Uterus (tissue), 4 donors: ENCODE results near the gene TMEM239. TPM values are rescaled to one million over a fixed set of nuclear protein-coding genes. Genes with fewer than 3 reads are reported as not detected.
A peak's percentile ranks its signal among the peaks of the same experiment; 100 is the strongest.

ENCODE experiments used
- DNase-seq, 2 donors: peaks; one replicate each; pipeline ENCODE4 v3.0.0-alpha.2; 2019 to 2020
- H3K27ac ChIP-seq, 2 donors: fragments of 200-600 bp; sonication (generic); 1 replicate in 1 of 2; 2 replicates in 1 of 2; pipeline ENCODE4 v1.5.1; 2016 to 2018
- H3K27me3 ChIP-seq, 2 donors: fragments of 200-600 bp; sonication (generic); one replicate each; pipeline ENCODE4 v1.5.1; 2018 to 2019; ENCODE audit warnings: control low read depth in 1 of 2
- H3K36me3 ChIP-seq, 2 donors: fragments of 200-600 bp; sonication (generic); one replicate each; pipeline ENCODE4 v1.5.1; 2019; ENCODE audit warnings: control low read depth in 1 of 2
- H3K4me1 ChIP-seq, 2 donors: fragments of 200-600 bp; sonication (generic); one replicate each; pipeline ENCODE4 v1.5.1; 2018 to 2019; ENCODE audit warnings: control low read depth in 1 of 2
- H3K4me3 ChIP-seq, 2 donors: fragments of 200-600 bp; sonication (generic); 1 replicate in 1 of 2; 2 replicates in 1 of 2; pipeline ENCODE4 v1.5.1; 2018 to 2019; ENCODE audit warnings: mild to moderate bottlenecking in 1 of 2
- H3K9me3 ChIP-seq, 2 donors: fragments of 200-600 bp; sonication (generic); one replicate each; pipeline ENCODE4 v1.5.1; 2019; ENCODE audit warnings: control low read depth in 1 of 2
- POLR2A ChIP-seq, 2 donors: fragments of 450-650 bp; IDR thresholded peaks; one replicate each; pipeline ENCODE4 v1.6.1; 2016; ENCODE audit warnings: antibody characterized with exemption in 2 of 2, mild to moderate bottlenecking in 1 of 2, moderate library complexity in 1 of 2
- intact Hi-C: fragments of 100-400 bp; cut with DNase I; formaldehyde crosslinking; loops from one replicate; pipeline ENCODE4 v1.15.1; 2023; ENCODE audit warnings: low total_unique reads
- total RNA-seq, 4 donors: library from RNA; depleted of rRNA in 3 of 4; stranded (reverse); fragments of >200 nt in 3 of 4; gene quantifications; one replicate each; pipeline versions ENCODE4 v1.1.0 to v1.2.4, GENCODE V29; 2014 to 2023
- TF ChIP-seq, protein P1 (sequence below), 4 experiments: fragments of 200-600 bp in 2 of 4; fragments of 450-650 bp in 2 of 4; sonication (generic) in 2 of 4; IDR thresholded peaks; one replicate each; pipeline ENCODE4 v1.5.1; 2016 to 2019; ENCODE audit warnings: antibody characterized with exemption in 4 of 4, mild to moderate bottlenecking in 2 of 4, moderate library complexity in 1 of 4
- donor health status: DM: yes; HTN: yes; CAD: no.

TMEM239 gene
- total RNA-seq, 4 donors from 2014 or later: not detected

GRCh38 chr20:2797136-2797983, 18.8 kb upstream of the TMEM239 start:
- no peak overlapping the region for H3K4me3 ChIP-seq
- H3K36me3 ChIP-seq: no peaks in the 10 kb centered on the region
- H3K4me1 ChIP-seq: peaks cover 0 to 6% of the 10 kb centered on the region in 2 donors
- H3K27me3 ChIP-seq: no peaks in the 10 kb centered on the region
- no peak for TF ChIP-seq POLR2A (IDR thresholded peaks at IDR 0.05)
- TF ChIP-seq, protein P1, sequence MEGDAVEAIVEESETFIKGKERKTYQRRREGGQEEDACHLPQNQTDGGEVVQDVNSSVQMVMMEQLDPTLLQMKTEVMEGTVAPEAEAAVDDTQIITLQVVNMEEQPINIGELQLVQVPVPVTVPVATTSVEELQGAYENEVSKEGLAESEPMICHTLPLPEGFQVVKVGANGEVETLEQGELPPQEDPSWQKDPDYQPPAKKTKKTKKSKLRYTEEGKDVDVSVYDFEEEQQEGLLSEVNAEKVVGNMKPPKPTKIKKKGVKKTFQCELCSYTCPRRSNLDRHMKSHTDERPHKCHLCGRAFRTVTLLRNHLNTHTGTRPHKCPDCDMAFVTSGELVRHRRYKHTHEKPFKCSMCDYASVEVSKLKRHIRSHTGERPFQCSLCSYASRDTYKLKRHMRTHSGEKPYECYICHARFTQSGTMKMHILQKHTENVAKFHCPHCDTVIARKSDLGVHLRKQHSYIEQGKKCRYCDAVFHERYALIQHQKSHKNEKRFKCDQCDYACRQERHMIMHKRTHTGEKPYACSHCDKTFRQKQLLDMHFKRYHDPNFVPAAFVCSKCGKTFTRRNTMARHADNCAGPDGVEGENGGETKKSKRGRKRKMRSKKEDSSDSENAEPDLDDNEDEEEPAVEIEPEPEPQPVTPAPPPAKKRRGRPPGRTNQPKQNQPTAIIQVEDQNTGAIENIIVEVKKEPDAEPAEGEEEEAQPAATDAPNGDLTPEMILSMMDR (IDR thresholded peaks at IDR 0.05): no peak
- H3K27ac ChIP-seq: no peak overlapping the region
- intact Hi-C loops: no loop called here
- H3K9me3 ChIP-seq: no peaks in the 10 kb centered on the region
- DNase-seq: no peak

- TF ChIP-seq POLR2A (IDR thresholded peaks at IDR 0.05): no peak
- TF ChIP-seq, protein P1 (IDR thresholded peaks at IDR 0.05): no peak
- H3K27me3 ChIP-seq: no peaks in the 10 kb centered on the region
- peak overlapping the region; percentile 54 to 77 for H3K27ac ChIP-seq
Measured at GRCh38 chr20:2798095-2798805, 17.9 kb upstream of the TMEM239 start.

DNA sequence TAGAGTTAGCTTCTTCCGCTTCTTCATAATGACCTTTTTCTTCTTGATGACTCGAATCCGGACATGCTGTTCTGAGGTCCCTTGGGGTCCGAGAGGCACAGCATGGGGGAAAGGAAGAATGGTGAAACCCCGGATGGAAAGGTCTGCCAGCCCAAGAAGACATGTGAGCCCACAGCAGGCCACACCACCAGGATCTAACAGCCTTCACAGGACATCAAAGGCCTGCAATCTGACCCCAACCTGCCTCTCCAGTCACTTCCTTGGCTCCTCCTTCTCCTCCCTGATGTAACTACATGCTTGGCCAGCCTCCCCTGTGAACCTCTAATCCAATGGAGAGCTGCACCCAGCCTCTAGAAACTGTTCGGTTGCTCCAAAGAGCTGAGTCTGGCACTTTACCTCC, 17.4 kb upstream of the TMEM239 start:
- Histone ChIP-seq H3K4me1 (peaks cover 0 to 6% of the 10 kb centered on the region in 2 donors), H3K27me3 (no peaks in the 10 kb centered on the region), H3K4me3 (no peak overlapping the region), H3K27ac (peak overlapping the region; percentile 54 to 77), H3K36me3 (no peaks in the 10 kb centered on the region), H3K9me3 (no peaks in the 10 kb centered on the region)
- TF ChIP-seq, protein P1 (IDR thresholded peaks at IDR 0.05): no peak
- TF ChIP-seq POLR2A (IDR thresholded peaks at IDR 0.05): no peak
- DNase-seq: no peak
- intact Hi-C loops: no loop called here

More at GRCh38 chr20:2798095-2798805, 17.9 kb upstream of the TMEM239 start:
- Histone ChIP-seq H3K4me3 (no peak overlapping the region), H3K4me1 (peaks cover 0 to 6% of the 10 kb centered on the region in 2 donors), H3K9me3 (no peaks in the 10 kb centered on the region), H3K36me3 (no peaks in the 10 kb centered on the region)
- intact Hi-C loops: no loop called here
- DNase-seq: no peak

- TF ChIP-seq POLR2A (IDR thresholded peaks at IDR 0.05): no peak
- TF ChIP-seq, protein P1 (IDR thresholded peaks at IDR 0.05): no peak
- H3K36me3 ChIP-seq: no peaks in the 10 kb centered on the region
- peak overlapping the region; percentile 54 to 77 for H3K27ac ChIP-seq
- peaks cover 0 to 6% of the 10 kb centered on the region in 2 donors for H3K4me1 ChIP-seq
- no peak for DNase-seq
- peak overlapping the region; percentile 35 to 43 for H3K4me3 ChIP-seq
- intact Hi-C loops: no loop called here
- H3K9me3 ChIP-seq: no peaks in the 10 kb centered on the region
- no peaks in the 10 kb centered on the region for H3K27me3 ChIP-seq
Measured at GRCh38 chr20:2799271-2799670, 16.9 kb upstream of the TMEM239 start.
